Measurements from ENCODE around the gene FYCO1. TPM values are rescaled to one million over a fixed set of nuclear protein-coding genes. Genes with fewer than 3 reads are reported as not detected.

Gene FYCO1
- polyA plus RNA-seq, 3 donors: 0.59 to 5.0 (median 1.3) TPM

DNA sequence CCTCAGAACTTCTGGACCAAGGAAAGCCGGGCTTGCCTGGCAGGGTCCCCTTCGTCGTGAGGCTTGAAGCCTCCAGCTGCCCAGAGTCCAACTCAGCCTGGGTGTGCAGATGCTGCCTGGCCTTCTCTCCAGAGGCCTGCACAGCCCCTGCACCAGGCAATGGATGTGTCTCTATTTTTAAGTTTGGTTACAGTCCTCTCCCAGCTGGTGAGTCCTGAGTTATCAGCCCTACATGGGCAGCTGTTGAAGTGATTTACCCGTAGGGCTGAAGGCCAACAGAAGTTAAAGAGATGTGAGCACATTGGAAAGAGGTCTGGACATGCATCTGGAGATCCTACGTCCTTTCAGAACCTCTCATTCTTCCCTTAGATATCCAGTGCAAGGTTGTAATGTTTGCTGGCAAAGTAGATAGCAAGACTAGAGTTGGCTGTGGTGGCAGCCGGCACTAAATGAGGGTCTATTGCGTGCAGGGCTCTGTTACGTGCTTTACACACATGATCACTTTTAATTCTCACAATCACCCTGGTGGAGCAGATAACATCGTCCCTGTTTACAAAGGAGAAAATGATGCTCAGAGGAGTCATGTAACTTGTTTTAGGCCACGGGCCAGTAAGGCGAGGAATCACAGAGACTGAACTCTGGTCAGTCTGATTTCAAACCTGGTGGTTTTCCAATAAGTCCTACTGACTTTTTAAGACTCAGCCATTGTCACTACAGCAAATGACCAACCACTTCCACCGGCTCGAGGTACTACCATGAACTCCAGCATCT lies 9.9 kb downstream of the FYCO1 start:
- Histone ChIP-seq H3K36me3 (replicated peaks in 1 of 2; ENCODE audit: control insufficient read depth in 1 of 2, insufficient read depth in 2 of 2, low read length in 2 of 2) (peaks cover 43 to 54% of the 10 kb centered on the region in 2 donors), H3K4me3 (replicated peaks in 1 of 3; ENCODE audit: low read depth in 2 of 3, low read length in 3 of 3) (no peak overlapping the region), H3K9ac (ENCODE audit: insufficient read depth, low read length, poor library complexity, severe bottlenecking) (no peak overlapping the region), H3K9me3 (replicated peaks in 1 of 2; ENCODE audit: control insufficient read depth in 1 of 2, insufficient read depth in 1 of 2, low read length in 2 of 2) (no peaks in the 10 kb centered on the region), H4K20me1 (ENCODE audit: insufficient read depth, low read length) (peaks cover 52% of the 10 kb centered on the region), H3K27ac (ENCODE audit: low read depth in 1 of 2, low read length in 2 of 2) (no peak overlapping the region), H3K4me2 (replicated peaks; ENCODE audit: extremely low read depth, low read length, poor library complexity, severe bottlenecking) (no peak overlapping the region), H3K4me1 (ENCODE audit: control insufficient read depth in 1 of 2, insufficient read depth in 2 of 2, low read length in 2 of 2) (peaks cover 10 to 22% of the 10 kb centered on the region in 2 donors), H2AFZ (ENCODE audit: insufficient read depth, low read depth, low read length, poor library complexity, severe bottlenecking) (no peak overlapping the region), H3K79me2 (ENCODE audit: insufficient read depth, low read length) (peaks cover 37% of the 10 kb centered on the region), H3K27me3 (ENCODE audit: control insufficient read depth in 2 of 2, insufficient read depth in 2 of 2, low read length in 2 of 2) (no peaks in the 10 kb centered on the region)
- Mint-ChIP-seq H3K36me3 (peaks cover 69 to 73% of the 10 kb centered on the region in 2 donors), H3K4me3 (no peak overlapping the region), H3K27ac (peak overlapping the region in 1 of 7 donors; percentile 32), H3K9me3 (no peaks in the 10 kb centered on the region), H3K27me3 (ENCODE audit: low read depth in 3 of 3) (peaks cover 0 to 5% (median 0%) of the 10 kb centered on the region in 3 donors), H3K4me1 (peaks cover 32% of the 10 kb centered on the region)
- TF ChIP-seq, protein P1, sequence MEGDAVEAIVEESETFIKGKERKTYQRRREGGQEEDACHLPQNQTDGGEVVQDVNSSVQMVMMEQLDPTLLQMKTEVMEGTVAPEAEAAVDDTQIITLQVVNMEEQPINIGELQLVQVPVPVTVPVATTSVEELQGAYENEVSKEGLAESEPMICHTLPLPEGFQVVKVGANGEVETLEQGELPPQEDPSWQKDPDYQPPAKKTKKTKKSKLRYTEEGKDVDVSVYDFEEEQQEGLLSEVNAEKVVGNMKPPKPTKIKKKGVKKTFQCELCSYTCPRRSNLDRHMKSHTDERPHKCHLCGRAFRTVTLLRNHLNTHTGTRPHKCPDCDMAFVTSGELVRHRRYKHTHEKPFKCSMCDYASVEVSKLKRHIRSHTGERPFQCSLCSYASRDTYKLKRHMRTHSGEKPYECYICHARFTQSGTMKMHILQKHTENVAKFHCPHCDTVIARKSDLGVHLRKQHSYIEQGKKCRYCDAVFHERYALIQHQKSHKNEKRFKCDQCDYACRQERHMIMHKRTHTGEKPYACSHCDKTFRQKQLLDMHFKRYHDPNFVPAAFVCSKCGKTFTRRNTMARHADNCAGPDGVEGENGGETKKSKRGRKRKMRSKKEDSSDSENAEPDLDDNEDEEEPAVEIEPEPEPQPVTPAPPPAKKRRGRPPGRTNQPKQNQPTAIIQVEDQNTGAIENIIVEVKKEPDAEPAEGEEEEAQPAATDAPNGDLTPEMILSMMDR (IDR thresholded peaks at IDR 0.05): no peak
- WGBS (ENCODE audit: insufficient coverage): 97% methylated on average over 5 of the region's 13 CpGs
- DNase-seq: no peak
- intact Hi-C loops (cut with micrococcal nuclease): no loop called here

DNA sequence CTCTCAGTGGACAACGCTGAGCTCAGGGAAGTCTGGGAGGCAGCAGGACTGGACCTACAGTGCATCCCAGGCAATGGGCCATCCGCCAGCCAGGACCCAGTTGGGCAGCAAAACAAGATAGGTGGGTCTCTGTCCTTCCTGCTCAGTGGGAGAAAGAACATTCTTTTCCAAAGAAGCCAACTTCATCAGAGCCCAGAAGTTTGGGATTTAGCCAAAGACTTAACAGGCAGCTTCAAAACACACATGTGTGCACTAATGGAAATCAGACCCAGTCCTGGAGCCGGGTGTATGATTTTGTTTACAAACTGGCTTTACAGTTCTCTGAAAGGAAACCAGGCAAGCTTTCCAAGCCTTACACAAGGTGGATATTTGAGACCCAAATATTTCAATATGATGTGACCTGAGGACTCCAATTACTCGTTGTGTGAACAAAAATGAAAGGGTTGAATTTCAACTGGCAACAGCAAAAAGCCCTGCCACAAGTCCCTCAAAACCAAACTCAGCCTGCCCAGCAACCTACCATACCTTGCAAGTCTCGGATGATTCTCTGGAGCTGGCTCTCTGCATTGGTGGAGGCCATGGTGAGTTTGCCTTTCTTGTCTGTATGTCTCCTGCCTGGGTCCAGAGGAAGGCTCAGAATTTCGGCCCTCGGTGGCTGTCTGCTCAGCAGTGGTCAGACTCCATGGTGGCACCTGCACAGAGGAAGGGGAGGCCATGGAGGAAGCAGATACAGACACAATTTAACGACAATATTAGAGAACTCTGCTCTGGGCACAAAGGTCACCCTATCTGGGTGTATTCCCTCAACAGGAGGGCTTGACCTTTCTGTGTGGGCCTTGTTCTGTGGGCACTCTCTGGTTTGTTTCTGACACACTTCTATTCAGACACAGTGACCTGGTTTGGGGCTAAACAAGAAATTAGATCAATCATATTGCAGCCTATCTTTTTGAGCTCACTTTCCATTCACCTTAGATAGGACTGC lies 11.0 kb downstream of the FYCO1 start:
- no peak overlapping the region for H3K4me3 Mint-ChIP-seq
- intact Hi-C loops (cut with micrococcal nuclease): no loop called here
- WGBS (ENCODE audit: insufficient coverage): 94% methylated on average over 5 of the region's 8 CpGs
- H2AFZ ChIP-seq (ENCODE audit: insufficient read depth, low read depth, low read length, poor library complexity, severe bottlenecking): no peak overlapping the region
- H3K9ac ChIP-seq (ENCODE audit: insufficient read depth, low read length, poor library complexity, severe bottlenecking): no peak overlapping the region
- no peaks in the 10 kb centered on the region for H3K9me3 Mint-ChIP-seq
- no peaks in the 10 kb centered on the region for H3K27me3 ChIP-seq (ENCODE audit: control insufficient read depth in 2 of 2, insufficient read depth in 2 of 2, low read length in 2 of 2)
- peaks cover 37% of the 10 kb centered on the region for H3K79me2 ChIP-seq (ENCODE audit: insufficient read depth, low read length)
- H3K9me3 ChIP-seq (replicated peaks in 1 of 2; ENCODE audit: control insufficient read depth in 1 of 2, insufficient read depth in 1 of 2, low read length in 2 of 2): no peaks in the 10 kb centered on the region
- peaks cover 51 to 64% of the 10 kb centered on the region in 2 donors for H3K36me3 ChIP-seq (replicated peaks in 1 of 2; ENCODE audit: control insufficient read depth in 1 of 2, insufficient read depth in 2 of 2, low read length in 2 of 2)
- no peak for DNase-seq
- H3K36me3 Mint-ChIP-seq: peaks cover 71 to 73% of the 10 kb centered on the region in 2 donors
- H3K27ac Mint-ChIP-seq: peak overlapping the region in 1 of 7 donors; percentile 61
- H3K27ac ChIP-seq (ENCODE audit: low read depth in 1 of 2, low read length in 2 of 2): peak overlapping the region in 1 of 2 donors; percentile 18
- TF ChIP-seq, protein P1 (IDR thresholded peaks at IDR 0.05): no peak
- H3K4me1 Mint-ChIP-seq: peaks cover 25% of the 10 kb centered on the region
- H3K4me2 ChIP-seq (replicated peaks; ENCODE audit: extremely low read depth, low read length, poor library complexity, severe bottlenecking): no peak overlapping the region
- H3K4me3 ChIP-seq (replicated peaks in 1 of 3; ENCODE audit: low read depth in 2 of 3, low read length in 3 of 3): no peak overlapping the region
- peaks cover 11 to 21% of the 10 kb centered on the region in 2 donors for H3K4me1 ChIP-seq (ENCODE audit: control insufficient read depth in 1 of 2, insufficient read depth in 2 of 2, low read length in 2 of 2)
- H3K27me3 Mint-ChIP-seq (ENCODE audit: low read depth in 3 of 3): peaks cover 0 to 5% (median 0%) of the 10 kb centered on the region in 3 donors
- peaks cover 45% of the 10 kb centered on the region for H4K20me1 ChIP-seq (ENCODE audit: insufficient read depth, low read length)
